B cell (primary cell): ENCODE results near the gene SPINK14. TPM values are rescaled to one million over a fixed set of nuclear protein-coding genes. Genes with fewer than 3 reads are reported as not detected.

Experiments
- ATAC-seq: fragments of 200-7000 bp; cut with Tn5 transposase; one replicate; pipeline ENCODE4 v1.10.0; 2021; ENCODE audit warnings: low read depth, mild to moderate bottlenecking, moderate number of reproducible peaks, moderate library complexity
- CTCF ChIA-PET: fragments of 350-600 bp; sonication (Branson Sonifier 250); formaldehyde crosslinking; loops from one replicate; lab custom pipeline; 2021; ENCODE audit warnings: antibody characterized with exemption, inconsistent platforms; lab: Charles Lee
- POLR2A ChIA-PET: fragments of 350-600 bp; sonication (Branson Sonifier 250); formaldehyde crosslinking; loops from one replicate; lab custom pipeline; 2021; ENCODE audit warnings: antibody characterized with exemption; lab: Charles Lee
- DNase-seq: peaks from one replicate; pipeline ENCODE4 v3.0.0; 2013
- H2AFZ ChIP-seq: 2 replicates; pipeline ENCODE4 v1.6.1; 2012; ENCODE audit warnings: mild to moderate bottlenecking, low read depth, low read length; ENCODE audit not compliant: insufficient read depth, poor library complexity, severe bottlenecking
- H3K27ac ChIP-seq, 2 donors: 1 replicate in 1 of 2; 2 replicates in 1 of 2; pipeline ENCODE4 v1.5.1; 2012 to 2013; ENCODE audit warnings: low read length in 2 of 2, mild to moderate bottlenecking in 2 of 2, moderate library complexity in 1 of 2
- H3K27me3 ChIP-seq, 4 experiments: fragments of 200-600 bp in 1 of 4; sonication (generic) in 1 of 4; replicated peaks in 1 of 4; 1 replicate in 2 of 4; 2 replicates in 2 of 4; pipeline versions ENCODE4 v1.6.1 to v1.7.0; 2013 to 2016; ENCODE audit warnings: low read length in 3 of 4, mild to moderate bottlenecking in 2 of 4, mixed read lengths in 1 of 4, moderate library complexity in 1 of 4; ENCODE audit not compliant: insufficient read depth in 4 of 4, control insufficient read depth in 3 of 4; ENCODE audit errors: control extremely low read depth in 1 of 4
- H3K36me3 ChIP-seq, 2 experiments: replicated peaks in 1 of 2; 1 replicate in 1 of 2; 2 replicates in 1 of 2; pipeline versions ENCODE4 v1.6.1 to v1.7.1; 2013; ENCODE audit warnings: low read length in 1 of 2; ENCODE audit not compliant: insufficient read depth in 2 of 2, control insufficient read depth in 1 of 2; ENCODE audit errors: control extremely low read depth in 1 of 2, extremely low read depth in 1 of 2
- H3K4me1 ChIP-seq, 2 donors: fragments of 200-600 bp in 1 of 2; sonication (generic) in 1 of 2; 1 replicate in 1 of 2; 2 replicates in 1 of 2; pipeline versions ENCODE4 v1.5.1 to v1.6.1; 2013 to 2017; ENCODE audit warnings: low read length in 2 of 2; ENCODE audit not compliant: control insufficient read depth in 2 of 2, insufficient read depth in 2 of 2
- H3K4me2 ChIP-seq: replicated peaks from 2 replicates; pipeline ENCODE3; 2012; ENCODE audit warnings: mild to moderate bottlenecking, low read depth, low read length; ENCODE audit not compliant: poor library complexity, severe bottlenecking
- H3K4me3 ChIP-seq, 5 experiments: fragments of 200-600 bp in 1 of 5; sonication (generic) in 1 of 5; 1 replicate in 3 of 5; 2 replicates in 2 of 5; pipeline versions ENCODE4 v1.5.1 to v1.7.0; 2011 to 2016; ENCODE audit warnings: low read length in 4 of 5, mild to moderate bottlenecking in 4 of 5, low read depth in 2 of 5, control low read depth in 1 of 5, moderate library complexity in 1 of 5; ENCODE audit not compliant: insufficient read depth in 1 of 5; ENCODE audit errors: control extremely low read depth in 1 of 5, extremely low read depth in 1 of 5
- H3K79me2 ChIP-seq: fragments of 200-600 bp; sonication (generic); one replicate; pipeline ENCODE4 v1.6.0; 2016; ENCODE audit warnings: low read length; ENCODE audit not compliant: control insufficient read depth, insufficient read depth
- H3K9ac ChIP-seq: fragments of 200-600 bp; sonication (generic); 2 replicates; pipeline ENCODE4 v1.6.1; 2017; ENCODE audit warnings: mild to moderate bottlenecking, low read length, moderate library complexity
- H3K9me3 ChIP-seq, 3 donors: one replicate each; pipeline versions ENCODE4 v1.6.1 to v1.7.1; 2013; ENCODE audit warnings: low read length in 2 of 3; ENCODE audit not compliant: control insufficient read depth in 2 of 3, insufficient read depth in 1 of 3; ENCODE audit errors: control extremely low read depth in 1 of 3
- H4K20me1 ChIP-seq: 2 replicates; pipeline ENCODE4 v1.6.0; 2012; ENCODE audit warnings: mild to moderate bottlenecking, low read length; ENCODE audit not compliant: insufficient read depth, control insufficient read depth, poor library complexity, severe bottlenecking
- H3K27ac Mint-ChIP-seq: one replicate; pipeline ENCODE4 v1.8.0; 2021; ENCODE audit warnings: mixed read lengths
- H3K27me3 Mint-ChIP-seq: one replicate; pipeline ENCODE4 v1.8.0; 2021; ENCODE audit warnings: mixed read lengths
- H3K4me1 Mint-ChIP-seq: one replicate; pipeline ENCODE4 v1.8.0; 2021; ENCODE audit warnings: mixed read lengths
- H3K4me3 Mint-ChIP-seq: one replicate; pipeline ENCODE4 v1.8.0; 2021; ENCODE audit warnings: mixed read lengths
- H3K9me3 Mint-ChIP-seq: one replicate; pipeline ENCODE4 v1.8.0; 2022; ENCODE audit warnings: mixed read lengths; ENCODE audit not compliant: insufficient read depth
- CTCF ChIP-seq: fragments of 200-600 bp; IDR thresholded peaks from one replicate; pipeline ENCODE4 v1.8.0; 2022; ENCODE audit warnings: antibody characterized with exemption, mild to moderate bottlenecking
- EZH2 ChIP-seq: IDR thresholded peaks from 2 replicates; pipeline ENCODE4 v1.6.1; 2012; ENCODE audit warnings: borderline replicate concordance, low read depth, mild to moderate bottlenecking, moderate library complexity, low read length; ENCODE audit not compliant: insufficient read depth, poor library complexity, severe bottlenecking
- WGBS: methylation state at CpG from one replicate; pipeline ENCODE4 v1.1.5; 2013; ENCODE audit warnings: missing lambda C conversion rate; ENCODE audit not compliant: insufficient coverage; 5-methylcytosine and 5-hydroxymethylcytosine counted together
- intact Hi-C: fragments of 100-400 bp; cut with micrococcal nuclease; formaldehyde crosslinking; loops from one replicate; pipeline ENCODE4 v1.10.0; 2022
- polyA plus RNA-seq: library from polyadenylated mRNA; depleted of rRNA; stranded (reverse); fragments of >200 nt; gene quantifications from 2 replicates; pipeline ENCODE4 v1.2.3, GENCODE V29; 2012
- total RNA-seq, 2 donors: library from RNA; stranded (reverse); fragments of 120-200 nt in 1 of 2; gene quantifications; 1 replicate in 1 of 2; 2 replicates in 1 of 2; pipeline versions ENCODE4 v1.2.3 to v1.2.4, GENCODE V29; 2013 to 2022

Gene SPINK14
- total and polyA plus RNA-seq, 2 donors (not counting 1 experiment from before 2014, with no cell fraction given) = not detected

GRCh38 chr5:148205865-148206264 lies 37.5 kb downstream of the SPINK14 start:
- H3K9me3 ChIP-seq = no peaks in the 10 kb centered on the region
- ATAC-seq (no peak), DNase-seq (no peak)
- H2AFZ ChIP-seq = no peak overlapping the region
- no peaks in the 10 kb centered on the region for H3K4me1 Mint-ChIP-seq
- no CpG with 5 or more reads among the region's 1 CpG for WGBS
- H4K20me1 ChIP-seq = no peaks in the 10 kb centered on the region
- H3K4me1 ChIP-seq = no peaks in the 10 kb centered on the region
- TF ChIP-seq EZH2 = no peak
- no peak for TF ChIP-seq CTCF
- no peaks in the 10 kb centered on the region for H3K36me3 ChIP-seq
- ChIA-PET POLR2A (no interaction called here), CTCF (no interaction called here)
- no peak overlapping the region for H3K4me3 Mint-ChIP-seq
- no peak overlapping the region for H3K27ac Mint-ChIP-seq
- no peaks in the 10 kb centered on the region for H3K79me2 ChIP-seq
- H3K4me3 ChIP-seq = no peak overlapping the region
- H3K9ac ChIP-seq = no peak overlapping the region
- no peaks in the 10 kb centered on the region for H3K27me3 Mint-ChIP-seq
- intact Hi-C loops = no loop called here
- no peak overlapping the region for H3K4me2 ChIP-seq
- no peaks in the 10 kb centered on the region for H3K27me3 ChIP-seq
- H3K27ac ChIP-seq = no peak overlapping the region
- no peaks in the 10 kb centered on the region for H3K9me3 Mint-ChIP-seq

GRCh38 chr5:148206620-148207019 lies 38.3 kb downstream of the SPINK14 start:
- WGBS = no CpG with 5 or more reads among the region's 1 CpG
- Histone ChIP-seq H4K20me1 (no peaks in the 10 kb centered on the region), H3K36me3 (no peaks in the 10 kb centered on the region), H3K79me2 (no peaks in the 10 kb centered on the region), H3K27me3 (no peaks in the 10 kb centered on the region), H2AFZ (no peak overlapping the region), H3K9ac (no peak overlapping the region), H3K4me2 (no peak overlapping the region), H3K4me3 (no peak overlapping the region), H3K27ac (no peak overlapping the region), H3K9me3 (no peaks in the 10 kb centered on the region), H3K4me1 (no peaks in the 10 kb centered on the region)
- ATAC-seq = no peak
- Mint-ChIP-seq H3K4me3 (no peak overlapping the region), H3K27ac (no peak overlapping the region), H3K4me1 (no peaks in the 10 kb centered on the region), H3K27me3 (no peaks in the 10 kb centered on the region), H3K9me3 (no peaks in the 10 kb centered on the region)
- intact Hi-C loops = no loop called here
- ChIA-PET POLR2A (no interaction called here), CTCF (no interaction called here)
- DNase-seq = no peak
- no peak for TF ChIP-seq CTCF
